HS-27A (cell line): ENCODE results near the gene GP2.

Experiments
- DNase-seq: peaks from one replicate; pipeline ENCODE4 v3.0.0-alpha.2; 2012; ENCODE audit warnings: low read depth, missing footprints

Gene GP2

GRCh38 chr16:20306401-20306800, 20.9 kb downstream of the GP2 start:
- no peak for DNase-seq

GRCh38 chr16:20303012-20303411, 24.3 kb downstream of the GP2 start:
- no peak for DNase-seq

- no peak for DNase-seq
These were observed 24.9 kb downstream of the GP2 start for GRCh38 chr16:20302389-20302788.

DNA sequence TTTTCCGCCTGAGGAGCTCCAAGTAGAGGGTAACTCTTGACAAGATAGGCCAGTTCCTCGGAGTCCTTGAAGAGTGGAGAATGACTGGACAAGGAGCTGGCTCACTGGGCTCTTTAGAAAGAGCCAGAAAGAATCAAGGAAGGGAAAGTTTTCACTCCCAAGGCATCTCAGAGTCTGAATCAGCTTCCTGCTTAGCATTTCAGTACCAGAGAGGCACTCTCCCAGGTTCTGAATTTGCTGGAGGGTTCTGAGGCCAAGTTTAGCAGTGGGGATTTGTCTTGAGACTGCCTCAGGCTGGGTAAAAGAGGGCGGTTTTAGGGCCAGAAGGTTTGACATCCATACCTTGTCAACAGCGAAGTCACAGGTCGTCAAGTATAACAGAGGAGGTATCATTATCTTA, 25.5 kb downstream of the GP2 start:
- no peak for DNase-seq

DNA sequence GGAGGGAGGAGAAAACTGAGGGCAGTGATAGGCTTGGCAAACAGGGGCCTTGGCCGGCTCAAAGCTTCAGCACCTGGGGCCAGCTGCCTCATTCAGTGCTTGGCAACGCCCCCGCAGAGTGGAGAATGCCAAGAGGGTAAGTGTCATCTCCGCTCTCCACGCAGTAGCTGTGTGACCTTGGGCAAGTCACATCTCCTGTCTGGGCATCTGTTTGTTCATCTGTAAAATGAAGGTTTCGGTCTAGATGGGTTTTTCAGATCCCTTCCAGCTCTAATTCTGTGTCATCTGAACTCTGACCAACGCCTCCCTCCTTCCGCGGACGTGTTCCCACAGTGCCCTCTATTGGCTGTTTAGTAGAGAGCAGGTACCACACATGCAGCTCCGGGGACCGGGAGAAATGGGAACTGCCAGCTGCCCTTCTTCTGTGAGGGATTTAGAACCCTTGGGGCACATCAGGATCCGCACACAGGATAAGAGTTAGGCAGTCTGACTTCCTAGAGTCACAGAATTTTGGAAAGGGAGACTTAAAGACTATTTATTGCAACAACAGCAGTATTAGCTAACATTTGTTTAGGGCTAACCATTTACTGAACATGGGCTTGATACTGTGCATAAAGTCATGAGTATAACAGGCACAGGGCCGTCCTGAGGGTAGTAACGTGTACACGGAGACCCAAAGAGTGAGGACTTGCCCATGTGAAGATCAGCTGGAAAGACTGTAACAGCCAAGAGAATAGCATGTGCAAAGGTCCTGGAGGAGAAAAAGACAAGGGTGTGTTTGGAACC, 26.8 kb downstream of the GP2 start:
- DNase-seq, result peak; percentile 12

- DNase-seq, result no peak
These were observed 28.9 kb downstream of the GP2 start for GRCh38 chr16:20298452-20298851.

DNA sequence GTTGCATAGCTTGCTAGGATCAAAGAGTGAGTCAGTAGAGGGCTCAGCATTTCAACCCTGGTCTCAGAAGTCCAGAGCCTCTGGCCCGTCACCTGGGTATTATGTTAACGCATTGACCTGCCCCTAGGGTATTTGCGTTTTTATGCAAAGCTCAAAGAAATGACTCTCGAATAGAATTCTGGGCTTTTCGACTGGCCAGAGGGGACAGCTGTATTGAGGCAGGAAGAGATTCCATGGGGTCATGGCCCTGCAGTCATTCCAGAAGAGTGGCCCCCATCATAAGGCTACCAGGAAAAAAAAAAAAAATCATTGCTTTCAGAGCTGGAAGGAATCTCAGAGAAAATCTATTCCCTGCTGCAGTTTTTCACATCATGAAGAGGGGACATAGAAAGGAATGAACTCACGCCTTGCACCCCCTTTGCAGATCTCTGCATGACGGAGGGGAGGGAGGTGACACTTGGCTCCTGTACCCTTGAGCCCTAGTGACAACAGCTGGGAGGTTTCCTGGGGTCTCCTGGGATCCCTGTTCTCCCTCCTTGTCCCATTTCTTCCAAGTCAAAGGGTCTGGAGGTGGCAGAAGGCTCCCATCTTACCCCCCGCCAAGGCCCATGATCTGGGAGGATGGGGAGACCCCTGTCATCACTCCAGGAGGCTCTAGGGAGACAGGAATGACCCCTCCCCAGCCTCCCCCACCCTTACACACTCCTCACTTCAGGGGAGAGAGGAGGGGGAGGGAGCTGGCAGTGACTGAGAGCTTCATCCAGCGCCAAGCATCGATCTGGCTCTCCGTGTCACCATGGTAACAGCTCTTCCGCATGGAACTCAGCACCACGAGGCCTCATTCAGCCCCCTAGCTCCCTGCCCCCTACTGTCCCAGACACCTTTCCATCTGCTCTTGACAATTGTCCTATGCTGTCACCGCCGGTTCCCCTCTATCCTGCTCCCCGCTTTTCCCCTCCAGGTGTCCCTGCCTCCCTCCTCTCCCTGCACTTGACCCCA, 35.8 kb downstream of the GP2 start:
- DNase-seq, result no peak

DNA sequence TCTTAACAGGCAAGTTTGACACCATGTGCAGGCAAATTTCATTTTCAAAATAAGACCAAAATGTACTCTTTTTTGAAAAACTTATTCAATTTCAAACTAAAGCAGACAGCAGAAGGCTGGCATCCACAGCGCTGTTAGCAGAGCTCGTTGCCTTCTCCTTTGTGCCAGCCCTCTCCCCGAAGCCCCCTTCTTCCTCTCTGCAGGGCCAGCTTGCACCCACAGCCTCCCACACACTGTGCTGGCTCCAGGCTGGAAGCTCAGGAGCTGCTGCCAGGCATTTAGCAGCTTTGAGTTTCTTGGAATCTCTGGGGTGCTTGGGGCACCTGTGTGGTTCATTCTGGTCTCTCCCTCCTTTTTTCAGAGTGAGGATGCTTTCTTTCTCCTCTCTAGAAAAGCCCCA, 37.7 kb downstream of the GP2 start:
- DNase-seq, result no peak

GRCh38 chr16:20285993-20286499, 41.3 kb downstream of the GP2 start:
- no peak for DNase-seq

DNA sequence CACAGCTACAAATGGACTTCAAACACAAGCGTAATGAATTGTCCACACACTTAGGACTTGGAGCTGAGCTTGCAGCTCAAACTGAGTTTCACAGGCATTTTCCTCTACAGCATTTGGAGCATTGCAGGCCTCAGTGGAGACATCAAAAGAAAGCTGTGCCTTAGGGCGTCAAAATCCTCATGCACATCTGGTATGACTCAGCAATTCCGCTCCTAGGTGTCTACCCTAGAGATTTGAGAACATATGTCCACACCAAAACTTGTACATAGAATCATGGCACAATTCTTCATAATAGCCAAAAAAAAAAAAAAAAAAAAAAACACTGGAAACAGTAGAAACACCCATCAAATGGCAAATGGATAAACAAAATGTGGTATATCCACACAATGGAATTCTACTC, 47.1 kb downstream of the GP2 start:
- no peak for DNase-seq

DNA sequence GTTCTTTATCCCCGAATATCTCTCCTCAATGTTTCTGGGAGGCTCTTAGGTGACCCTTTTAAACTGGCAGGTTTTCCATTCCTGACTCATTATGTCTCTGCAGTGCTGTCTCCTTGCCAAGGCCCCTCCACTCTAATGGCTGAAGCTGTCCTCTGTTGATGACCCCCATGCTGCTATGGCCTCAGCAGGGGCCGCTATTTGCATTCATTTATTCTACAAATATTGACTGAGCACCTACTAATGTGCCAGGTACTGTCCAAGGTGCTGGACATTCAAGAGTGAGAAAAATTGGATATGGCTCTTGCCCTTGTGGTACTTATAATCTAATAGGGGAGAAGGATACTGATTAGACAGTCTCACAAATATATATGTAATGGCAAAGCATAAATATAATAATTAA, 55.4 kb downstream of the GP2 start:
- DNase-seq, result no peak

- no peak for DNase-seq
These were observed 58.9 kb downstream of the GP2 start for GRCh38 chr16:20268409-20268808.

DNA sequence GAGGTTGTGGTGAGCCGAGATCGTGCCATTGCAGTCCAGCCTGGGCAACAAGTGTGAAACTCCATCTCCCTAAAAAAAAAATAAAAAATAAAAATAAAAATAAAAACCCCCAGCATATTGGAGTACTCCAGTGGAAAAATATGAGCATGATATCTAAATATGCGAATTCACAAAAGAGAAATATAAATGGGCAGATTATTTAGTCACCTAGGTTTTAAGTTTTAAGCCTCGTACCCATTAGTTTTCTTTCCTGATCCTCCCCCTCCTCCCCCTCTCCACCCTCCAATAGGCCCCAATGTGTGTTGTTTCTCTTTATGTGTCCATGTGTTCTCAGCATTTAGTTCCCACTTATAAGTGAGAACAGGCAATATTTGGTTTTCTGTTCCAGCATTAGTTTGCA, 62.3 kb downstream of the GP2 start:
- no peak for DNase-seq

GRCh38 chr16:20263138-20263855, 64.0 kb downstream of the GP2 start:
- DNase-seq, result no peak

GRCh38 chr16:20262248-20262647, 65.1 kb downstream of the GP2 start:
- DNase-seq, result no peak

DNA sequence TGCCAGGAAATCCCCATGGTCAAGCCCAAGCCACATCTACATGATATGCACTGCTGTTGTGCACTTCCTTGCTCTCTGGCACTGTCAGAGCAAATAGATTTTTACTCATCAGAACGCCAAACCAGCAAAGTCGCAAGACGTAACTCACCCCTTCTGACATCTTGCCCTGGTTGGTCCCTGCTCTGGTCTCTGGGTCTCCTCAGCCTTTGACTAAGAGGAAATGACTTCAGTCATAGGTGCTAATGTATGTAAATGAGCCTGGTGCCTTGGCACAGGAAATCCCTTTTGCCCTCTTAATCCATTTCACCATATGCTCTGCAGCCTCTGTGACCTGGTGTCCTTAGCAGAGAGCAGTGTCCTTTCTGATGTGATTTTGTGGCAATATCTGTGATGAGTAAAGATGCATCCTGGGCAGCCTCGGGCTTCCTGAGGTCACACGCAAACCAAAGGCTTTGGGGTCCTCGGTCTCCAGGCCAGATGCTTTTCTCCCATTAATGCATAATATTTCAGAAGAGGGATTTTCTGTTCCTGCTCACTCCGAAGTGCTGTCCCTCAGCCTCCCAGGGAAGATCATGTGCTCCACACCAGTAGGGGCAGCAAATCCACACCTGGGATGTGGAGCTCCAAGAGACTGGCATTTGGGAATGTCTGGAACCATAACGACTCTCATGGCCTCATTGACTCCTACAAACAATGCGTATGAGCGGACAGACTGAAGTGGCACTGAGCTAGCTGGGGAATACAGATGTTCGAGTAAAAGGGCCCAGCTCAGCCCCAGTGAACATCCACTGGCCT, 66.9 kb downstream of the GP2 start:
- DNase-seq, result no peak
